Activated CD4-positive, alpha-beta T cell treated with anti-CD3 and anti-CD28 coated beads, Interleukin-2, amount 50 U/mL, for 48 hours (primary cell): ENCODE results near the gene TRABD2A.

Experiments used
- DNase-seq, 2 experiments: peaks; one replicate each; pipeline ENCODE4 v3.0.0-alpha.2; 2020

Gene TRABD2A

GRCh38 chr2:84904717-84905174 is 23.9 kb upstream of the TRABD2A start:
- peak; percentile 49 to 66 for DNase-seq

- DNase-seq = no peak
These were observed 23.3 kb upstream of the TRABD2A start for GRCh38 chr2:84904151-84904550.

- DNase-seq = no peak
These were observed 21.6 kb upstream of the TRABD2A start for GRCh38 chr2:84902526-84902925.

GRCh38 chr2:84901593-84902120 is 20.8 kb upstream of the TRABD2A start:
- DNase-seq = no peak

- no peak for DNase-seq
These were observed 20.1 kb upstream of the TRABD2A start for GRCh38 chr2:84900971-84901370.

GRCh38 chr2:84899304-84900204 is 18.7 kb upstream of the TRABD2A start:
- no peak for DNase-seq

- no peak for DNase-seq
These were observed 16.9 kb upstream of the TRABD2A start for GRCh38 chr2:84897773-84898172.

- DNase-seq = no peak
These were observed 15.7 kb upstream of the TRABD2A start for GRCh38 chr2:84896567-84896966.

GRCh38 chr2:84894758-84895520 is 14.1 kb upstream of the TRABD2A start:
- DNase-seq = no peak

- no peak for DNase-seq
These were observed 13.3 kb upstream of the TRABD2A start for GRCh38 chr2:84894131-84894586.

GRCh38 chr2:84891355-84892010 is 10.6 kb upstream of the TRABD2A start:
- DNase-seq = no peak

GRCh38 chr2:84889332-84889731 is 8.4 kb upstream of the TRABD2A start:
- DNase-seq = no peak

GRCh38 chr2:84888401-84889276 is 7.8 kb upstream of the TRABD2A start:
- DNase-seq = peak in 1 of 2 experiments; percentile 53

- no peak for DNase-seq
These were observed 5.9 kb upstream of the TRABD2A start for GRCh38 chr2:84886791-84887190.

GRCh38 chr2:84885111-84885510 is 4.2 kb upstream of the TRABD2A start:
- DNase-seq = no peak

- no peak for DNase-seq
These were observed 3.6 kb upstream of the TRABD2A start for GRCh38 chr2:84884449-84884848.

- no peak for DNase-seq
These were observed 2.1 kb upstream of the TRABD2A start for GRCh38 chr2:84882775-84883550.

GRCh38 chr2:84882414-84882738 is 1.5 kb upstream of the TRABD2A start:
- no peak for DNase-seq

GRCh38 chr2:84881581-84882413 is 913 bp upstream of the TRABD2A start:
- peak; percentile 90 to 94 for DNase-seq

- DNase-seq = no peak
These were observed 564 bp downstream of the TRABD2A start for GRCh38 chr2:84880395-84880644.
